Measurements from ENCODE around the gene PTPRG. TPM values are rescaled to one million over a fixed set of nuclear protein-coding genes. Genes with fewer than 3 reads are reported as not detected.

PTPRG gene
- total and polyA plus RNA-seq, 10 of the 15 experiments (the other 5 are each of a cell fraction or from before 2014, with no cell fraction given), result 0.29 to 20.7 (median 1.4) TPM

DNA sequence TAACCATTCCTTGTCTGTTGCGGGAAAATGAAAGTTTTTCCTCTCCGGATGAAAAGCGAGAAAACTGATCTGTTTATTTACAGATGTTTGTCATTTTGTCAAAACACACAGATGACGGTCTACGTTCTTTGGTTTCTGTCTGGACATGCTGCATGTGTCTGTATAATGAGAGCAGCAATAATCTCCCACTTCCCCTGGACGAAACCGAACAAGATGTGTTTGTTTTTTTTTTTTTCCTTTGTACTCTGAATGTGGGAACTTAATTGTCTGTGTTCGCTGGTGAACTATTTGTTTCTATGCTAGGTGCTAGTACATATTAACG is 33.6 kb downstream of the PTPRG start:
- H4K20me1 ChIP-seq (ENCODE audit: control insufficient read depth, insufficient read depth), result no peaks in the 10 kb centered on the region
- ChIA-PET POLR2A (interaction anchor here (1.4 kb wide), 1 partner anchor 17 kb away, joined by 5 read pairs; no protein-coding TSS in a partner anchor), RAD21 (ENCODE audit: unreplicated experiment) (interaction anchor here (1.0 kb wide), 1 partner anchor 10 kb away, joined by 3 read pairs; no protein-coding TSS in a partner anchor), SMC1A (ENCODE audit: uncharacterized antibody, unreplicated experiment) (interaction anchor here (0.8 to 1.7 kb wide), 7 partner anchors 8 to 36 kb away, joined by 3 to 6 read pairs (median 4); no protein-coding TSS in a partner anchor), CTCF (no interaction called here)
- H3K36me3 ChIP-seq (ENCODE audit: control insufficient read depth in 2 of 2, insufficient read depth in 2 of 2, low read length in 1 of 2), result no peaks in the 10 kb centered on the region
- no peak overlapping the region for H3K4me2 ChIP-seq (ENCODE audit: control insufficient read depth, insufficient read depth)
- WGBS (ENCODE audit: insufficient coverage, insufficient replicate concordance, low lambda C conversion rate, missing lambda C conversion rate), result 47% methylated on average over 9 of the region's 9 CpGs
- in situ Hi-C loops (cut with MboI) (no loop called here), intact Hi-C loops (cut with micrococcal nuclease; ENCODE audit: unreplicated experiment) (no loop called here)
- no peak for ATAC-seq
- DNase-seq (ENCODE audit: low read depth, low spot score), result no peak
- no peak for FAIRE-seq
- H3K79me2 ChIP-seq (ENCODE audit: control insufficient read depth, insufficient read depth, low read length), result no peaks in the 10 kb centered on the region
- H3K27me3 ChIP-seq (replicated peaks in 1 of 2; ENCODE audit: control insufficient read depth in 2 of 2, insufficient read depth in 2 of 2, low read length in 1 of 2), result no peaks in the 10 kb centered on the region; a peak in 1 of 4 replicates
- H3K9ac ChIP-seq (ENCODE audit: control insufficient read depth, insufficient read depth, low read length), result no peak overlapping the region
- no peaks in the 10 kb centered on the region for H3K4me1 ChIP-seq (ENCODE audit: control insufficient read depth, insufficient read depth, low read length)
- H2AFZ ChIP-seq (ENCODE audit: control insufficient read depth, low read depth, low read length), result no peak overlapping the region
- H3K9me3 ChIP-seq (replicated peaks; ENCODE audit: control insufficient read depth, insufficient read depth, low read length), result no peaks in the 10 kb centered on the region
- H3K27ac ChIP-seq (ENCODE audit: control insufficient read depth, insufficient read depth), result no peak overlapping the region
- no TSS peak for BruUV-seq (replicated peaks)
- H3K4me3 ChIP-seq, result no peak overlapping the region
- no peak for TF ChIP-seq CBFB (IDR thresholded peaks at IDR 0.05; ENCODE audit: low read depth)
- TF ChIP-seq HDGF (IDR thresholded peaks at IDR 0.05), result no peak
- TF ChIP-seq YY1 (IDR thresholded peaks at IDR 0.05; ENCODE audit: low read depth, low read length), result no peak
- TF ChIP-seq ETV6 (conservative IDR thresholded peaks at IDR 0.05 in 1 of 2, IDR thresholded peaks at IDR 0.05 in 1 of 2; ENCODE audit: borderline replicate concordance in 1 of 2, low read depth in 1 of 2), result no peak
- TF ChIP-seq, protein P1, sequence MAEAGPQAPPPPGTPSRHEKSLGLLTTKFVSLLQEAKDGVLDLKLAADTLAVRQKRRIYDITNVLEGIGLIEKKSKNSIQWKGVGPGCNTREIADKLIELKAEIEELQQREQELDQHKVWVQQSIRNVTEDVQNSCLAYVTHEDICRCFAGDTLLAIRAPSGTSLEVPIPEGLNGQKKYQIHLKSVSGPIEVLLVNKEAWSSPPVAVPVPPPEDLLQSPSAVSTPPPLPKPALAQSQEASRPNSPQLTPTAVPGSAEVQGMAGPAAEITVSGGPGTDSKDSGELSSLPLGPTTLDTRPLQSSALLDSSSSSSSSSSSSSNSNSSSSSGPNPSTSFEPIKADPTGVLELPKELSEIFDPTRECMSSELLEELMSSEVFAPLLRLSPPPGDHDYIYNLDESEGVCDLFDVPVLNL (IDR thresholded peaks at IDR 0.05; ENCODE audit: low read depth, low read length), result no peak
- TF ChIP-seq ZNF687 (IDR thresholded peaks at IDR 0.05), result no peak
- no peak for TF ChIP-seq TCF3 (IDR thresholded peaks at IDR 0.05; ENCODE audit: borderline replicate concordance, insufficient read depth, low read depth, low read length)
- TF ChIP-seq, protein P2, sequence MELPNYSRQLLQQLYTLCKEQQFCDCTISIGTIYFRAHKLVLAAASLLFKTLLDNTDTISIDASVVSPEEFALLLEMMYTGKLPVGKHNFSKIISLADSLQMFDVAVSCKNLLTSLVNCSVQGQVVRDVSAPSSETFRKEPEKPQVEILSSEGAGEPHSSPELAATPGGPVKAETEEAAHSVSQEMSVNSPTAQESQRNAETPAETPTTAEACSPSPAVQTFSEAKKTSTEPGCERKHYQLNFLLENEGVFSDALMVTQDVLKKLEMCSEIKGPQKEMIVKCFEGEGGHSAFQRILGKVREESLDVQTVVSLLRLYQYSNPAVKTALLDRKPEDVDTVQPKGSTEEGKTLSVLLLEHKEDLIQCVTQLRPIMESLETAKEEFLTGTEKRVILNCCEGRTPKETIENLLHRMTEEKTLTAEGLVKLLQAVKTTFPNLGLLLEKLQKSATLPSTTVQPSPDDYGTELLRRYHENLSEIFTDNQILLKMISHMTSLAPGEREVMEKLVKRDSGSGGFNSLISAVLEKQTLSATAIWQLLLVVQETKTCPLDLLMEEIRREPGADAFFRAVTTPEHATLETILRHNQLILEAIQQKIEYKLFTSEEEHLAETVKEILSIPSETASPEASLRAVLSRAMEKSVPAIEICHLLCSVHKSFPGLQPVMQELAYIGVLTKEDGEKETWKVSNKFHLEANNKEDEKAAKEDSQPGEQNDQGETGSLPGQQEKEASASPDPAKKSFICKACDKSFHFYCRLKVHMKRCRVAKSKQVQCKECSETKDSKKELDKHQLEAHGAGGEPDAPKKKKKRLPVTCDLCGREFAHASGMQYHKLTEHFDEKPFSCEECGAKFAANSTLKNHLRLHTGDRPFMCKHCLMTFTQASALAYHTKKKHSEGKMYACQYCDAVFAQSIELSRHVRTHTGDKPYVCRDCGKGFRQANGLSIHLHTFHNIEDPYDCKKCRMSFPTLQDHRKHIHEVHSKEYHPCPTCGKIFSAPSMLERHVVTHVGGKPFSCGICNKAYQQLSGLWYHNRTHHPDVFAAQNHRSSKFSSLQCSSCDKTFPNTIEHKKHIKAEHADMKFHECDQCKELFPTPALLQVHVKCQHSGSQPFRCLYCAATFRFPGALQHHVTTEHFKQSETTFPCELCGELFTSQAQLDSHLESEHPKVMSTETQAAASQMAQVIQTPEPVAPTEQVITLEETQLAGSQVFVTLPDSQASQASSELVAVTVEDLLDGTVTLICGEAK (IDR thresholded peaks at IDR 0.05; ENCODE audit: borderline replicate concordance), result no peak
- TF ChIP-seq POLR2AphosphoS5 (IDR thresholded peaks at IDR 0.05; ENCODE audit: low read length), result no peak
